GM23338 (cell line): ENCODE data around the gene CGB3. TPM values are rescaled to one million over a fixed set of nuclear protein-coding genes. Genes with fewer than 3 reads are reported as not detected.

Experiments
- ATAC-seq: fragments of 200-7000 bp; cut with Tn5 transposase; 3 replicates; pipeline ENCODE4 v1.9.1; 2020
- DNase-seq: peaks from one replicate; pipeline ENCODE4 v3.0.0-alpha.2; 2015; ENCODE audit warnings: low spot score
- H2AFZ ChIP-seq: fragments of 200-600 bp; sonication (generic); 2 replicates; pipeline ENCODE4 v1.8.0; 2016; ENCODE audit warnings: antibody characterized with exemption, mild to moderate bottlenecking, moderate library complexity
- H3F3A ChIP-seq: fragments of 200-600 bp; sonication (generic); replicated peaks from 2 replicates; pipeline ENCODE4 v1.8.0; 2017; ENCODE audit warnings: antibody characterized with exemption, mixed run types, low read depth
- H3K27ac ChIP-seq: fragments of 200-600 bp; sonication (generic); 2 replicates; pipeline ENCODE4 v1.6.1; 2016; ENCODE audit warnings: low read depth
- H3K27me3 ChIP-seq: fragments of 200-600 bp; sonication (generic); 2 replicates; pipeline ENCODE4 v1.8.0; 2016; ENCODE audit warnings: mild to moderate bottlenecking, mixed run types, moderate library complexity; ENCODE audit not compliant: insufficient read depth
- H3K36me3 ChIP-seq: fragments of 200-600 bp; sonication (generic); 2 replicates; pipeline ENCODE4 v1.8.0; 2016; ENCODE audit warnings: mild to moderate bottlenecking; ENCODE audit not compliant: insufficient read depth
- H3K4me1 ChIP-seq: fragments of 200-600 bp; sonication (generic); 2 replicates; pipeline ENCODE4 v1.8.0; 2016; ENCODE audit warnings: mild to moderate bottlenecking, moderate library complexity; ENCODE audit not compliant: insufficient read depth
- H3K4me2 ChIP-seq: fragments of 200-600 bp; sonication (generic); 2 replicates; pipeline ENCODE4 v1.7.1; 2017; ENCODE audit warnings: mixed run types
- H3K4me3 ChIP-seq: fragments of 200-600 bp; sonication (generic); 2 replicates; pipeline ENCODE4 v1.6.1; 2016; ENCODE audit warnings: mixed run types
- H3K79me2 ChIP-seq: fragments of 200-600 bp; sonication (generic); replicated peaks from 2 replicates; pipeline ENCODE4 v1.8.0; 2017; ENCODE audit warnings: mild to moderate bottlenecking; ENCODE audit not compliant: insufficient read depth
- H3K9me2 ChIP-seq: fragments of 200-600 bp; sonication (generic); 2 replicates; pipeline ENCODE4 v1.8.0; 2017; ENCODE audit not compliant: insufficient read depth
- H4K20me1 ChIP-seq: fragments of 200-600 bp; sonication (generic); replicated peaks from 2 replicates; pipeline ENCODE4 v1.8.0; 2017; ENCODE audit warnings: mild to moderate bottlenecking; ENCODE audit not compliant: insufficient read depth
- H3K27ac Mint-ChIP-seq: 2 replicates; pipeline ENCODE4 v1.8.0; 2020; ENCODE audit warnings: inconsistent platforms, mild to moderate bottlenecking, moderate library complexity, mixed read lengths
- H3K27me3 Mint-ChIP-seq: 3 replicates; pipeline ENCODE4 v1.8.0; 2022; ENCODE audit warnings: low read depth, mild to moderate bottlenecking, moderate library complexity, mixed read lengths, inconsistent platforms; ENCODE audit not compliant: insufficient read depth, poor library complexity
- H3K36me3 Mint-ChIP-seq: 3 replicates; pipeline ENCODE4 v1.8.0; 2021; ENCODE audit warnings: low read depth, mild to moderate bottlenecking, inconsistent platforms, moderate library complexity, mixed read lengths
- H3K4me1 Mint-ChIP-seq: 3 replicates; pipeline ENCODE4 v1.8.0; 2020; ENCODE audit warnings: mild to moderate bottlenecking, inconsistent platforms, mixed read lengths
- H3K4me3 Mint-ChIP-seq: 3 replicates; pipeline ENCODE4 v1.8.0; 2021; ENCODE audit warnings: moderate library complexity, mild to moderate bottlenecking, inconsistent platforms, mixed read lengths
- H3K9me3 Mint-ChIP-seq: 3 replicates; pipeline ENCODE4 v1.8.0; 2020; ENCODE audit warnings: moderate library complexity, mild to moderate bottlenecking, inconsistent platforms, mixed read lengths
- CREB1 ChIP-seq: fragments of 250-450 bp; sonication (Bioruptor Pico); IDR thresholded peaks from 2 replicates; pipeline ENCODE4 v1.5.0; 2020; ENCODE audit warnings: low read depth, mild to moderate bottlenecking, moderate library complexity
- EZH2 ChIP-seq: fragments of 200-600 bp; sonication (generic); IDR thresholded peaks from one replicate; pipeline ENCODE4 v1.8.0; 2017; ENCODE audit warnings: antibody characterized with exemption, mild to moderate bottlenecking, low read depth; ENCODE audit not compliant: unreplicated experiment
- EZH2phosphoT487 ChIP-seq: fragments of 200-600 bp; sonication (generic); IDR thresholded peaks from one replicate; pipeline ENCODE4 v1.8.1; 2018; ENCODE audit warnings: antibody characterized with exemption; ENCODE audit not compliant: unreplicated experiment
- STAT1 ChIP-seq: IDR thresholded peaks from one replicate; pipeline ENCODE4 v1.6.1; 2016; ENCODE audit warnings: antibody characterized with exemption; ENCODE audit not compliant: unreplicated experiment
- ZNF114 ChIP-seq: fragments of 250-450 bp; sonication (Bioruptor Pico); IDR thresholded peaks from 2 replicates; pipeline ENCODE4 v1.5.0; 2020; ENCODE audit warnings: mild to moderate bottlenecking, moderate library complexity
- ZNF331 ChIP-seq: fragments of 250-450 bp; sonication (Bioruptor Pico); IDR thresholded peaks from 2 replicates; pipeline ENCODE4 v1.5.0; 2020; ENCODE audit warnings: low read depth, mild to moderate bottlenecking, moderate library complexity
- ZNF462 ChIP-seq: fragments of 250-450 bp; sonication (Bioruptor Pico); IDR thresholded peaks from 2 replicates; pipeline ENCODE4 v1.5.0; 2020; ENCODE audit warnings: mild to moderate bottlenecking, moderate library complexity
- polyA plus RNA-seq: library from polyadenylated mRNA; unstranded; fragments of >200 nt; fragmentation: Nextera tagmentation; extraction: Ambion mirVana; gene quantifications from 2 replicates; pipeline ENCODE4 v1.2.1, GENCODE V29; 2016
- total RNA-seq: library from RNA; depleted of rRNA; stranded (reverse); fragments of >200 nt; shearing (Covaris generic); gene quantifications from 2 replicates; pipeline ENCODE4 v1.2.3, GENCODE V29; 2014
- TF ChIP-seq, protein P1 (sequence below): IDR thresholded peaks from 2 replicates; pipeline ENCODE4 v1.6.1; 2016; ENCODE audit warnings: antibody characterized with exemption

Gene CGB3
- total and polyA plus RNA-seq, 2 experiments from 2014 or later: not detected

- TF ChIP-seq EZH2phosphoT487: no peak
- TF ChIP-seq ZNF331 (CRISPR knock-in tag): no peak
- no peak for TF ChIP-seq EZH2
- TF ChIP-seq CREB1: peak; percentile 70; the same call in 1 of the 2 replicates
- TF ChIP-seq, protein P1, sequence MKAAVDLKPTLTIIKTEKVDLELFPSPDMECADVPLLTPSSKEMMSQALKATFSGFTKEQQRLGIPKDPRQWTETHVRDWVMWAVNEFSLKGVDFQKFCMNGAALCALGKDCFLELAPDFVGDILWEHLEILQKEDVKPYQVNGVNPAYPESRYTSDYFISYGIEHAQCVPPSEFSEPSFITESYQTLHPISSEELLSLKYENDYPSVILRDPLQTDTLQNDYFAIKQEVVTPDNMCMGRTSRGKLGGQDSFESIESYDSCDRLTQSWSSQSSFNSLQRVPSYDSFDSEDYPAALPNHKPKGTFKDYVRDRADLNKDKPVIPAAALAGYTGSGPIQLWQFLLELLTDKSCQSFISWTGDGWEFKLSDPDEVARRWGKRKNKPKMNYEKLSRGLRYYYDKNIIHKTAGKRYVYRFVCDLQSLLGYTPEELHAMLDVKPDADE: peak; percentile 96
- no peak for TF ChIP-seq ZNF114 (CRISPR knock-in tag)
- TF ChIP-seq ZNF462 (CRISPR knock-in tag): no peak
These were observed 41.9 kb downstream of the CGB3 start (continued) for GRCh38 chr19:48982280-48982679.

GRCh38 chr19:48977061-48977460 lies 47.1 kb downstream of the CGB3 start:
- H3K27ac ChIP-seq: no peak overlapping the region
- H2AFZ ChIP-seq: no peak overlapping the region
- Mint-ChIP-seq H3K4me3 (no peak overlapping the region), H3K27ac (no peak overlapping the region), H3K9me3 (no peaks in the 10 kb centered on the region), H3K4me1 (no peaks in the 10 kb centered on the region), H3K36me3 (peaks cover 41% of the 10 kb centered on the region), H3K27me3 (peaks cover 7% of the 10 kb centered on the region)
- H4K20me1 ChIP-seq: no peaks in the 10 kb centered on the region
- no peaks in the 10 kb centered on the region for H3K4me1 ChIP-seq
- no peak overlapping the region for H3K4me2 ChIP-seq
- ATAC-seq: no peak
- H3K4me3 ChIP-seq: no peak overlapping the region
- H3K27me3 ChIP-seq: no peaks in the 10 kb centered on the region
- no peaks in the 10 kb centered on the region for H3K79me2 ChIP-seq
- no peaks in the 10 kb centered on the region for H3K9me2 ChIP-seq
- peaks cover 4% of the 10 kb centered on the region; the same call in 1 of the 2 replicates for H3K36me3 ChIP-seq
- 0 out of 2 replicates have a peak, but pooled peaks cover 2% of the 10 kb centered on the region for H3F3A ChIP-seq
- DNase-seq: no peak
- TF ChIP-seq STAT1: no peak
- TF ChIP-seq CREB1: no peak
- TF ChIP-seq ZNF462 (CRISPR knock-in tag): no peak
